ENCODE results near the gene MRPS12.
A peak's percentile ranks its signal among the peaks of the same experiment; 100 is the strongest.

The MRPS12 gene

GRCh38 chr19:38929929-38930775 lies 592 bp upstream of the MRPS12 start, which contains the start of gene SARS2:
Gene SARS2 (minus strand): TSS chr19:38930763. CDS start chr19:38930736, 27 bp downstream.
- Histone ChIP-seq H3K79me2 (ENCODE audit: low read length) (peaks cover 32% of the 10 kb centered on the region), H3K4me3 (ENCODE audit: low read length) (peak within 1 kb of the TSS; percentile 98), H3K27ac (ENCODE audit: low read length) (peak within 1 kb of the TSS; percentile 76), H3F3A (ENCODE audit: insufficient read depth, low read length) (no peaks in the 10 kb centered on the region), H3K9me2 (replicated peaks; ENCODE audit: insufficient read depth, low read length) (no peaks in the 10 kb centered on the region), H3K9ac (ENCODE audit: low read length) (peak within 1 kb of the TSS; percentile 95), H3K36me3 (replicated peaks; ENCODE audit: insufficient read depth, low read length) (no peaks in the 10 kb centered on the region; the same call in 1 of the 2 replicates), H2AFZ (ENCODE audit: low read length) (peak within 1 kb of the TSS; percentile 91), H3K4me1 (ENCODE audit: low read length) (peaks cover 8% of the 10 kb centered on the region; the same call in 1 of the 2 replicates), H3K4me2 (ENCODE audit: low read depth, low read length) (peak within 1 kb of the TSS; percentile 89), H3K27me3 (replicated peaks; ENCODE audit: insufficient read depth, low read length) (no peaks in the 10 kb centered on the region), H3K9me3 (replicated peaks; ENCODE audit: insufficient read depth, low read length) (no peaks in the 10 kb centered on the region), H4K20me1 (ENCODE audit: insufficient read depth, low read length) (no peaks in the 10 kb centered on the region)
- no peak for TF ChIP-seq EZH2phosphoT487 (IDR thresholded peaks at IDR 0.05; ENCODE audit: low read length)
- TF ChIP-seq CTCF (IDR thresholded peaks at IDR 0.05; ENCODE audit: low read length), result peak; percentile 99
- no peak for TF ChIP-seq EZH2 (optimal IDR thresholded peaks at IDR 0.05; ENCODE audit: low read depth, low read length)
- DNase-seq, result peak; percentile 95

DNA sequence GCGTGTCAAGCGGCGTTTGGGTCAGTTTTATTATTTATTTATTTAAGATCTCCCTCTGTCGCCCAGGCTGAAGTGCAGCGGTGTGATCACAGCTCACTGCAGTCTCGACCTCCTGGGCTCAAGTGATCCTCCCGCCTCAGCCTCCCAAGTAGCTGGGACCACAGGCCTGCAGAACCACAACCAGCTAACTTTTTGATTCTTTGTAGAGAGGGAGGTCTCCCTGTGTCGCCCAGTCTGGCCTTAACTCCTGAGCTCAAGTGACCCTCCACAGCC lies 713 bp downstream of the MRPS12 start:
- peaks cover 32% of the 10 kb centered on the region for H3K79me2 ChIP-seq (ENCODE audit: low read length)
- H3K9me2 ChIP-seq (replicated peaks; ENCODE audit: insufficient read depth, low read length), result no peaks in the 10 kb centered on the region
- no peaks in the 10 kb centered on the region for H3F3A ChIP-seq (ENCODE audit: insufficient read depth, low read length)
- H3K4me1 ChIP-seq (ENCODE audit: low read length), result peaks cover 8% of the 10 kb centered on the region; the same call in 1 of the 2 replicates
- H3K4me2 ChIP-seq (ENCODE audit: low read depth, low read length), result peak overlapping the region; percentile 86
- H3K9me3 ChIP-seq (replicated peaks; ENCODE audit: insufficient read depth, low read length), result no peaks in the 10 kb centered on the region
- H2AFZ ChIP-seq (ENCODE audit: low read length), result peak overlapping the region; percentile 79; the same call in 1 of the 2 replicates
- no peaks in the 10 kb centered on the region; the same call in 1 of the 2 replicates for H3K36me3 ChIP-seq (replicated peaks; ENCODE audit: insufficient read depth, low read length)
- H3K27me3 ChIP-seq (replicated peaks; ENCODE audit: insufficient read depth, low read length), result no peaks in the 10 kb centered on the region
- TF ChIP-seq EZH2phosphoT487 (IDR thresholded peaks at IDR 0.05; ENCODE audit: low read length) (no peak), CTCF (IDR thresholded peaks at IDR 0.05; ENCODE audit: low read length) (no peak), EZH2 (optimal IDR thresholded peaks at IDR 0.05; ENCODE audit: low read depth, low read length) (no peak)
- DNase-seq, result no peak
- peak overlapping the region; percentile 98 for H3K4me3 ChIP-seq (ENCODE audit: low read length)
- no peaks in the 10 kb centered on the region for H4K20me1 ChIP-seq (ENCODE audit: insufficient read depth, low read length)
- no peak overlapping the region; the same call in 1 of the 2 replicates for H3K27ac ChIP-seq (ENCODE audit: low read length)
- peak overlapping the region; percentile 95 for H3K9ac ChIP-seq (ENCODE audit: low read length)

GRCh38 chr19:38932425-38933179 lies 1.9 kb downstream of the MRPS12 start:
- H3K4me1 ChIP-seq (ENCODE audit: low read length), result peaks cover 8% of the 10 kb centered on the region; the same call in 1 of the 2 replicates
- no peak overlapping the region for H3K4me2 ChIP-seq (ENCODE audit: low read depth, low read length)
- no peaks in the 10 kb centered on the region for H3K9me2 ChIP-seq (replicated peaks; ENCODE audit: insufficient read depth, low read length)
- H2AFZ ChIP-seq (ENCODE audit: low read length), result no peak overlapping the region
- no peaks in the 10 kb centered on the region for H3K27me3 ChIP-seq (replicated peaks; ENCODE audit: insufficient read depth, low read length)
- peak; percentile 37 for TF ChIP-seq CTCF (IDR thresholded peaks at IDR 0.05; ENCODE audit: low read length)
- no peak for TF ChIP-seq EZH2phosphoT487 (IDR thresholded peaks at IDR 0.05; ENCODE audit: low read length)
- H3K36me3 ChIP-seq (replicated peaks; ENCODE audit: insufficient read depth, low read length), result no peaks in the 10 kb centered on the region; the same call in 1 of the 2 replicates
- peaks cover 32% of the 10 kb centered on the region for H3K79me2 ChIP-seq (ENCODE audit: low read length)
- no peaks in the 10 kb centered on the region for H3K9me3 ChIP-seq (replicated peaks; ENCODE audit: insufficient read depth, low read length)
- no peak overlapping the region for H3K9ac ChIP-seq (ENCODE audit: low read length)
- no peak overlapping the region for H3K4me3 ChIP-seq (ENCODE audit: low read length)
- H3K27ac ChIP-seq (ENCODE audit: low read length), result no peak overlapping the region
- DNase-seq, result peak; percentile 42
- H3F3A ChIP-seq (ENCODE audit: insufficient read depth, low read length), result no peaks in the 10 kb centered on the region
- H4K20me1 ChIP-seq (ENCODE audit: insufficient read depth, low read length), result no peaks in the 10 kb centered on the region

Measured in MM.1S (cell line).